Measurements from ENCODE around the gene SFN. TPM values are rescaled to one million over a fixed set of nuclear protein-coding genes. Genes with fewer than 3 reads are reported as not detected.

The SFN gene
- total RNA-seq, 1 experiment from 2014 or later: 14.3 TPM

DNA sequence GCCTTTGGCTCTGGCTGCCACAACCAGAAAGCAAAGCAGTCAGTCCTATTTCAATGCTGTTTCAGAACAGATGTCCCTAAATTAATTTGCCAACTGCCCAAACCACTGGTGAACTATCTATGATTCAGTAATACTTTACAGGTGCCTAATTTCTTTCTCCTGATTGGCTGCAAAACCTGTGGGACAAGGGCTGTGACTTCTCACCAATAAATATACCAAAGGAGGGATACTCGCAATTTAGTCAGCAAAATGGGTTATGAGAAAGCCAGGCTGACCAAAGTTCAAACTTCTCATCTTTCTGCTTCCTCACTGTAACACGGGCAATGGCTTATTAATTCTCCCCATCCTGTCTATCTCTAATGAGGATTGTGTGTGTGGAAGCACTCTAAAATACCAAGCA is 14.4 kb downstream of the SFN start:
- Mint-ChIP-seq H3K27ac (no peak overlapping the region), H3K27me3 (ENCODE audit: low read depth) (no peaks in the 10 kb centered on the region), H3K9me3 (no peaks in the 10 kb centered on the region), H3K4me1 (0 out of 2 replicates have a peak, but pooled peaks cover 3% of the 10 kb centered on the region), H3K36me3 (peaks cover 17% of the 10 kb centered on the region), H3K4me3 (no peak overlapping the region)
- ATAC-seq: no peak
- ChIA-PET CTCF (interaction anchor here (1.4 to 2.9 kb wide), 4 partner anchors 10 to 20 kb away, joined by 9 to 23 read pairs (median 12); partner anchors contain the start of gene SFN), POLR2A (no interaction called here)
- DNase-seq (ENCODE audit: low spot score): no peak
- TF ChIP-seq FOXK1 (CRISPR knock-in tag; IDR thresholded peaks at IDR 0.05) (no peak), NFATC4 (CRISPR knock-in tag; IDR thresholded peaks at IDR 0.05) (no peak), ATF1 (CRISPR knock-in tag; IDR thresholded peaks at IDR 0.05) (no peak), ZNF263 (CRISPR knock-in tag; IDR thresholded peaks at IDR 0.05; ENCODE audit: low read depth) (no peak), CDX4 (CRISPR knock-in tag; IDR thresholded peaks at IDR 0.05; ENCODE audit: borderline replicate concordance) (no peak), TEAD4 (CRISPR knock-in tag; IDR thresholded peaks at IDR 0.05) (no peak), GABPB1 (CRISPR knock-in tag; IDR thresholded peaks at IDR 0.05) (no peak), ESRRA (CRISPR knock-in tag; IDR thresholded peaks at IDR 0.05; ENCODE audit: borderline replicate concordance) (no peak), ETV6 (CRISPR knock-in tag; IDR thresholded peaks at IDR 0.05) (no peak)
- TF ChIP-seq, protein P1, sequence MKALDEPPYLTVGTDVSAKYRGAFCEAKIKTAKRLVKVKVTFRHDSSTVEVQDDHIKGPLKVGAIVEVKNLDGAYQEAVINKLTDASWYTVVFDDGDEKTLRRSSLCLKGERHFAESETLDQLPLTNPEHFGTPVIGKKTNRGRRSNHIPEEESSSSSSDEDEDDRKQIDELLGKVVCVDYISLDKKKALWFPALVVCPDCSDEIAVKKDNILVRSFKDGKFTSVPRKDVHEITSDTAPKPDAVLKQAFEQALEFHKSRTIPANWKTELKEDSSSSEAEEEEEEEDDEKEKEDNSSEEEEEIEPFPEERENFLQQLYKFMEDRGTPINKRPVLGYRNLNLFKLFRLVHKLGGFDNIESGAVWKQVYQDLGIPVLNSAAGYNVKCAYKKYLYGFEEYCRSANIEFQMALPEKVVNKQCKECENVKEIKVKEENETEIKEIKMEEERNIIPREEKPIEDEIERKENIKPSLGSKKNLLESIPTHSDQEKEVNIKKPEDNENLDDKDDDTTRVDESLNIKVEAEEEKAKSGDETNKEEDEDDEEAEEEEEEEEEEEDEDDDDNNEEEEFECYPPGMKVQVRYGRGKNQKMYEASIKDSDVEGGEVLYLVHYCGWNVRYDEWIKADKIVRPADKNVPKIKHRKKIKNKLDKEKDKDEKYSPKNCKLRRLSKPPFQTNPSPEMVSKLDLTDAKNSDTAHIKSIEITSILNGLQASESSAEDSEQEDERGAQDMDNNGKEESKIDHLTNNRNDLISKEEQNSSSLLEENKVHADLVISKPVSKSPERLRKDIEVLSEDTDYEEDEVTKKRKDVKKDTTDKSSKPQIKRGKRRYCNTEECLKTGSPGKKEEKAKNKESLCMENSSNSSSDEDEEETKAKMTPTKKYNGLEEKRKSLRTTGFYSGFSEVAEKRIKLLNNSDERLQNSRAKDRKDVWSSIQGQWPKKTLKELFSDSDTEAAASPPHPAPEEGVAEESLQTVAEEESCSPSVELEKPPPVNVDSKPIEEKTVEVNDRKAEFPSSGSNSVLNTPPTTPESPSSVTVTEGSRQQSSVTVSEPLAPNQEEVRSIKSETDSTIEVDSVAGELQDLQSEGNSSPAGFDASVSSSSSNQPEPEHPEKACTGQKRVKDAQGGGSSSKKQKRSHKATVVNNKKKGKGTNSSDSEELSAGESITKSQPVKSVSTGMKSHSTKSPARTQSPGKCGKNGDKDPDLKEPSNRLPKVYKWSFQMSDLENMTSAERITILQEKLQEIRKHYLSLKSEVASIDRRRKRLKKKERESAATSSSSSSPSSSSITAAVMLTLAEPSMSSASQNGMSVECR (CRISPR knock-in tag; IDR thresholded peaks at IDR 0.05; ENCODE audit: borderline replicate concordance): no peak
- TF ChIP-seq, protein P2, sequence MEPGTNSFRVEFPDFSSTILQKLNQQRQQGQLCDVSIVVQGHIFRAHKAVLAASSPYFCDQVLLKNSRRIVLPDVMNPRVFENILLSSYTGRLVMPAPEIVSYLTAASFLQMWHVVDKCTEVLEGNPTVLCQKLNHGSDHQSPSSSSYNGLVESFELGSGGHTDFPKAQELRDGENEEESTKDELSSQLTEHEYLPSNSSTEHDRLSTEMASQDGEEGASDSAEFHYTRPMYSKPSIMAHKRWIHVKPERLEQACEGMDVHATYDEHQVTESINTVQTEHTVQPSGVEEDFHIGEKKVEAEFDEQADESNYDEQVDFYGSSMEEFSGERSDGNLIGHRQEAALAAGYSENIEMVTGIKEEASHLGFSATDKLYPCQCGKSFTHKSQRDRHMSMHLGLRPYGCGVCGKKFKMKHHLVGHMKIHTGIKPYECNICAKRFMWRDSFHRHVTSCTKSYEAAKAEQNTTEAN (CRISPR knock-in tag; IDR thresholded peaks at IDR 0.05): no peak
- TF ChIP-seq, protein P3, sequence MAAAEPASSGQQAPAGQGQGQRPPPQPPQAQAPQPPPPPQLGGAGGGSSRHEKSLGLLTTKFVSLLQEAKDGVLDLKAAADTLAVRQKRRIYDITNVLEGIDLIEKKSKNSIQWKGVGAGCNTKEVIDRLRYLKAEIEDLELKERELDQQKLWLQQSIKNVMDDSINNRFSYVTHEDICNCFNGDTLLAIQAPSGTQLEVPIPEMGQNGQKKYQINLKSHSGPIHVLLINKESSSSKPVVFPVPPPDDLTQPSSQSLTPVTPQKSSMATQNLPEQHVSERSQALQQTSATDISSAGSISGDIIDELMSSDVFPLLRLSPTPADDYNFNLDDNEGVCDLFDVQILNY (CRISPR knock-in tag; IDR thresholded peaks at IDR 0.05): no peak

DNA sequence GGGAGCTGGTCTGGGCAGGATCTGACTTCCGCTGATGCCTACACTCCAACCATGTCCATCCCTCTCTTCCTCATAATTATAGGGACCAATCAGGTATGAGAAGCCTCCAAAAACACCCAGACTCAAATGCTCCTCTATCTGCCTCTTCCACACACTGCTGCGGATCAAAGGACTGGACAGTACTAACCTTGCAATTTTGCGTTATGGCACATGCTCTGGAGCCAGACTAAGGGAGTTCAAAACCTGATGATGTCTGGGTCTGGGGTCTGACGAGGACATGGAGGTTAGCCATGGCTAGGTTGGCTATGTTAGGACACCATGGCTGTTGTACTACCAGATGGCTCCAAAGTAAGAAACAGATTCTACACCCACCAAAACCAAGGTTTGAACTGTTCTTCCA is 16.8 kb downstream of the SFN start:
- H3K36me3 Mint-ChIP-seq: peaks cover 40% of the 10 kb centered on the region
- ATAC-seq (no peak), DNase-seq (ENCODE audit: low spot score) (no peak)
- no peaks in the 10 kb centered on the region for H3K27me3 Mint-ChIP-seq (ENCODE audit: low read depth)
- no peak overlapping the region for H3K27ac Mint-ChIP-seq
- ChIA-PET POLR2A (no interaction called here), CTCF (no interaction called here)
- no peak overlapping the region for H3K4me3 Mint-ChIP-seq
- 0 out of 2 replicates have a peak, but pooled peaks cover 3% of the 10 kb centered on the region for H3K4me1 Mint-ChIP-seq
- H3K9me3 Mint-ChIP-seq: no peaks in the 10 kb centered on the region
- no peak for TF ChIP-seq SMAD3 (CRISPR knock-in tag; IDR thresholded peaks at IDR 0.05; ENCODE audit: borderline replicate concordance)
- no peak for TF ChIP-seq NFE2L1 (CRISPR knock-in tag; IDR thresholded peaks at IDR 0.05)
- TF ChIP-seq CTCF (IDR thresholded peaks at IDR 0.05): no peak
- TF ChIP-seq, protein P1 (CRISPR knock-in tag; IDR thresholded peaks at IDR 0.05; ENCODE audit: borderline replicate concordance): no peak
- TF ChIP-seq, protein P4, sequence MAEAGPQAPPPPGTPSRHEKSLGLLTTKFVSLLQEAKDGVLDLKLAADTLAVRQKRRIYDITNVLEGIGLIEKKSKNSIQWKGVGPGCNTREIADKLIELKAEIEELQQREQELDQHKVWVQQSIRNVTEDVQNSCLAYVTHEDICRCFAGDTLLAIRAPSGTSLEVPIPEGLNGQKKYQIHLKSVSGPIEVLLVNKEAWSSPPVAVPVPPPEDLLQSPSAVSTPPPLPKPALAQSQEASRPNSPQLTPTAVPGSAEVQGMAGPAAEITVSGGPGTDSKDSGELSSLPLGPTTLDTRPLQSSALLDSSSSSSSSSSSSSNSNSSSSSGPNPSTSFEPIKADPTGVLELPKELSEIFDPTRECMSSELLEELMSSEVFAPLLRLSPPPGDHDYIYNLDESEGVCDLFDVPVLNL (CRISPR knock-in tag; IDR thresholded peaks at IDR 0.05; ENCODE audit: borderline replicate concordance, low read depth): no peak
- no peak for TF ChIP-seq SP1 (CRISPR knock-in tag; conservative IDR thresholded peaks at IDR 0.05)
- TF ChIP-seq RELA (CRISPR knock-in tag; IDR thresholded peaks at IDR 0.05; ENCODE audit: borderline replicate concordance): no peak
- TF ChIP-seq CREM (CRISPR knock-in tag; IDR thresholded peaks at IDR 0.05): no peak
- no peak for TF ChIP-seq CBFB (CRISPR knock-in tag; IDR thresholded peaks at IDR 0.05; ENCODE audit: low read depth)
- TF ChIP-seq ZBTB21 (CRISPR knock-in tag; IDR thresholded peaks at IDR 0.05; ENCODE audit: borderline replicate concordance): no peak

All from WTC11 (cell line).